Measurements from ENCODE around the gene SNX5.

The SNX5 gene

DNA sequence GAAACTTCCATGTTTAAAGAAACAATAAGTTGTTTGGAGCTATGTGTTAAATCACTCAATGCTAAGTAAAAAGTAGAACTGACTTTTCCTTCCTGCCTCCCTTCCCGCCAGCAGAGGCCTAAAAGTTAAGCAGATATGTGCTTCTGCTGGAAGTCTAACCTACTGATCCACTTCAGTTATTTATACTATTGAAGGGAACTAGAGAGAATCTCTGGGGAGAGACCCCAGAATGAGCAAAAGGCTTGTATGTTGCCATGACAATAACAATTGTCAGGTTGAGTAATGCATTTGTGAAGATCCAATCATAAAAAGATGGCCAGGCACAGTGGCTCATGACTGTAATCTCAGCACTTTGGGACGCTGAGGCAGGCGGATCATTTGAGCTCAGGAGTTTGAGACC lies 25.0 kb upstream of the SNX5 start:
- TF ChIP-seq, protein P1, sequence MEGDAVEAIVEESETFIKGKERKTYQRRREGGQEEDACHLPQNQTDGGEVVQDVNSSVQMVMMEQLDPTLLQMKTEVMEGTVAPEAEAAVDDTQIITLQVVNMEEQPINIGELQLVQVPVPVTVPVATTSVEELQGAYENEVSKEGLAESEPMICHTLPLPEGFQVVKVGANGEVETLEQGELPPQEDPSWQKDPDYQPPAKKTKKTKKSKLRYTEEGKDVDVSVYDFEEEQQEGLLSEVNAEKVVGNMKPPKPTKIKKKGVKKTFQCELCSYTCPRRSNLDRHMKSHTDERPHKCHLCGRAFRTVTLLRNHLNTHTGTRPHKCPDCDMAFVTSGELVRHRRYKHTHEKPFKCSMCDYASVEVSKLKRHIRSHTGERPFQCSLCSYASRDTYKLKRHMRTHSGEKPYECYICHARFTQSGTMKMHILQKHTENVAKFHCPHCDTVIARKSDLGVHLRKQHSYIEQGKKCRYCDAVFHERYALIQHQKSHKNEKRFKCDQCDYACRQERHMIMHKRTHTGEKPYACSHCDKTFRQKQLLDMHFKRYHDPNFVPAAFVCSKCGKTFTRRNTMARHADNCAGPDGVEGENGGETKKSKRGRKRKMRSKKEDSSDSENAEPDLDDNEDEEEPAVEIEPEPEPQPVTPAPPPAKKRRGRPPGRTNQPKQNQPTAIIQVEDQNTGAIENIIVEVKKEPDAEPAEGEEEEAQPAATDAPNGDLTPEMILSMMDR (IDR thresholded peaks at IDR 0.05; ENCODE audit: borderline replicate concordance, insufficient read depth, low read depth, low read length): no peak

DNA sequence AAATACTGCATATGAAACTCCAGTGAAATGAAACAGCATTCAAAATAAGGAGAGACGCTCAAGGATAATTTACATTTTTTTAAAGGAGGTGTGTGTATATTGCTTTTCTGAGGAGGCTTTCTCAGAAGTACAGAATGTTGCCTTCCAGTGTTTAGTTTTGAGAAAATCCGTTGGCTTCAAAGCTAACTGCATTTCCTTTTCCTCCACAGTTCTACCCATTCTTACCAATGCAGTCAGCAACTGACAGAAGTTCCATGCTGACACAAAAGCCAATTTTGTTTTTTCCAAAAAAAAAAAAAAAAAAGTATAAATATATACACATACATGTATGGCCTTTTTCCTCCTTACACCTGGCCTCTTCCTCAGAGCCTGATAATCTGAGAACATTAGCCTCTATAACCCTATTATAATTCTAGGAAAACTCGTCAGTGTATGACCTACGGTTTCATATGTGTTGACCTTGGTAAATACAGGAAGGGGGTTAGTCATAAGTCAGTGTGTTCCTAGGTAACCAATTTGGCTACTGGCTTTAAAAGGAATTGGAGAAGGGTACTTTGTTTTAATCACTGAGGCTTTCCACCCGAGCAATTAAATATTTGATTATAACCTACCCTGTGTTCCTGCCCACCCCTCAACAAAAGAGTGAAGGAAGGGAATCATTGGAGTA lies 24.4 kb upstream of the SNX5 start:
- TF ChIP-seq, protein P1 (IDR thresholded peaks at IDR 0.05; ENCODE audit: borderline replicate concordance, insufficient read depth, low read depth, low read length): no peak
- no peak overlapping the region for H3K4me3 ChIP-seq (ENCODE audit: low read depth, low read length)

More for the DNA sequence above, 25.0 kb upstream of the SNX5 start:
- H3K4me3 ChIP-seq (ENCODE audit: low read depth, low read length): no peak overlapping the region

DNA sequence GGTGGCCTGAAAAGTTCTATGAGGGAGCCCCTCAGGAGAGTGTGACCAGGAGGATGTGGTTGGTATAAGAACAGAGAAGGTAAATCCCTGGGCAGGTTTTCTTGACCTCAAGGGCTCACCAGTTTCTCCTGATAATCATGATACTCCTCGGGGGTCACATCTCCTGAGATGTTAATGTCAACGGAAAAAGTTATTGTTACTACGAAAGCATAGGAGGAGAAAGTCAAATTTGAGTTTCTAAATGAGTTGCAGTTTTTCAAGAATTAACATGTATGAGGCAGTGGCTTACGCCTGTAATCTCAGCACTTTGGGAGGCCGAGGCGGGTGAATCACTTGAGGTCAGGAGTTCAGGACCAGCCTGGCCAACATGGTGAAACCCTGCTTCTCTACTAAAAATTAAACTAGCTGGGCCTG lies 23.6 kb upstream of the SNX5 start:
- no peak overlapping the region for H3K4me3 ChIP-seq (ENCODE audit: low read depth, low read length)
- TF ChIP-seq, protein P1 (IDR thresholded peaks at IDR 0.05; ENCODE audit: borderline replicate concordance, insufficient read depth, low read depth, low read length): no peak

DNA sequence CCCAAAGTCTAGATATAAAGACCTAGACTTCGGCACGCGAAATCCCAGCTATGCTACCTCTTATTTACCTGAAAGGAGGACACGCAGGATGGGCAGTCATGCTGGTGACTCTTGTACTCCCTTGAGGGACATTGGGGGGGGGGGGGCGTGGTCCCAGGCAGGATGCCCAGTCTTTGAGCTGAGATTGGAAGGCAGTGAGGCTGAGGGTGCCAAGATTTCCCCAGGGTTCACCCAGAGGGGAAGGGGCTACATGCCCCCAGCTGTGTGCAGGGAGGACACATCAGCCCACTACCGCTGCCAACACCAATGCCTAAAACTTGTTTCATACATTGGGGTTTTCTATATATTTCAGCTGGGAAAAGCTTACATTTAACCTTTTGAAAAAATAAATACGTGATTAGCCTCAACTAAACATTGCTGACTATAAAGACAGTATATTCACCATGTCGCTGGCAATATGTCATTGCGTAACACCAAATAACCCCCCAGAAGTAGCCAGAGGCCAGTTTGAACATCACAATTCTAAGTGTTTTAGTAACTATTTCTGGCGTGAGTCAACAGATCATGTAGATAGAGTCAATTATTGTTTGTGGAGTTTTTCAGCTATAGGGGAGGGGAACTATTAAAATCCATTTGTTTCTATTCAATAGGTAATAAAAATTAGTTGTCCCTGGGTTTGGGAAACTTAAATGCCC lies 21.8 kb upstream of the SNX5 start:
- TF ChIP-seq, protein P1 (IDR thresholded peaks at IDR 0.05; ENCODE audit: borderline replicate concordance, insufficient read depth, low read depth, low read length): no peak
- no peak overlapping the region for H3K4me3 ChIP-seq (ENCODE audit: low read depth, low read length)

DNA sequence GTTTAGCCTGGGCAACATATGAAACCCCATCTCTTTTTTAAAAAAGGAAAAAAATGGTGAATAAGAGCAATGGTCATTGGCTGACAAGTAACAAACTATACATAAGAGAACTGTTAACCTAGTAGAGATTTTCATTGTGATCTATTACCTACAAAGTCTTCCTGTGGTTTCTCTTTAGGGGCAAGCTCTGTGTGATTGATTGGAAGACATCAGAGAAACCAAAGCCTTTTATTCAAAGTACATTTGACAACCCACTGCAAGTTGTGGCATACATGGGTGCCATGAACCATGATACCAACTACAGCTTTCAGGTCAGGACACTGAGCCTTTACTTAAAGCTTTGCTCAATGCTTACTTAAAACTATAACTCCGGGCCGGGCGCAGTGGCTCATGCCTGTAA lies 19.4 kb upstream of the SNX5 start:
- TF ChIP-seq, protein P1 (IDR thresholded peaks at IDR 0.05; ENCODE audit: borderline replicate concordance, insufficient read depth, low read depth, low read length): no peak
- no peak overlapping the region for H3K4me3 ChIP-seq (ENCODE audit: low read depth, low read length)

DNA sequence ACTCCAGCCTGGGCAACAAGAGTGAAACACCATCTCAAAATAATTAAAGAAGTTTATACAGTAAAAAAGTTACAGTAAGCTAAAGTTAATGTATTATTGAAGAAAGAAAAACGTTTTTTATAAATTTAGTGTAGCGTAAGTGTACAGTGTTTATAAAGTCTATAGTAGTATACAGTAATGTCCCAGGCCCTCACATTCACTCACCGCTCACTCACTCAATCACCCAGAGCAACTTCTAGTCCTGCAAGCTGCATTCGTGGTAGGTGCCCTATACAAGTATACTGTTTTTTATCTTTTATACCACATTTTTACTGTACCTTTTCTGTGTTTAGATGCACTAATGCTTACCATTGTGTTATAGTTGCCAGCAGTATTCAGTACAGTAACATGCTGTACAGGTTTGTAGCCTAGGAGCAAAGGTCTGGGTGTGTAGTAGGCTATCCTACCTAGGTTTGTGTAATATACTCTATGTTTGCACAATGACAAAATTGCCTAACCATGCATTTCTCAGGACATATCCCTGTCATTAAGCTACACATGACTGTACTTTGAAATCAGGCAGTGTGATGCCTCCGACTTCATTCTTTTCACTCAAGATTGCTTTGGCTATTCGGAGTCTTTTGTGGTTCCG lies 16.9 kb upstream of the SNX5 start:
- no peak overlapping the region for H3K4me3 ChIP-seq (ENCODE audit: low read depth, low read length)
- TF ChIP-seq, protein P1 (IDR thresholded peaks at IDR 0.05; ENCODE audit: borderline replicate concordance, insufficient read depth, low read depth, low read length): no peak

Measured in GM12875 (cell line).